Natural killer cell (primary cell): ENCODE data around the gene TTLL7. TPM values are rescaled to one million over a fixed set of nuclear protein-coding genes. Genes with fewer than 3 reads are reported as not detected.

Experiments
- ATAC-seq, 3 donors: fragments of 150-1000 bp in 2 of 3; fragments of 200-7000 bp in 1 of 3; cut with Tn5 transposase; 1 replicate in 1 of 3; 2 replicates in 2 of 3; pipeline ENCODE4 v1.10.0; 2021; ENCODE audit warnings: mild to moderate bottlenecking in 2 of 3, moderate library complexity in 2 of 3
- DNase-seq, 2 donors: peaks; one replicate each; pipeline versions ENCODE4 v3.0.0 to v3.0.0-alpha.2; 2013 to 2021; ENCODE audit warnings: mixed read lengths in 1 of 2
- H3K27ac ChIP-seq: one replicate; pipeline ENCODE4 v1.5.1; 2013; ENCODE audit warnings: mild to moderate bottlenecking, low read length
- H3K27me3 ChIP-seq: one replicate; pipeline ENCODE4 v1.6.1; 2013; ENCODE audit warnings: low read length; ENCODE audit not compliant: control insufficient read depth, insufficient read depth
- H3K36me3 ChIP-seq: one replicate; pipeline ENCODE4 v1.6.1; 2013; ENCODE audit warnings: low read length; ENCODE audit not compliant: control insufficient read depth, insufficient read depth
- H3K4me1 ChIP-seq: one replicate; pipeline ENCODE4 v1.6.1; 2013; ENCODE audit warnings: low read length; ENCODE audit not compliant: control insufficient read depth, insufficient read depth
- H3K4me3 ChIP-seq: one replicate; pipeline ENCODE4 v1.5.1; 2013; ENCODE audit warnings: low read length
- H3K9me3 ChIP-seq: one replicate; pipeline ENCODE4 v1.6.1; 2013; ENCODE audit warnings: low read length; ENCODE audit not compliant: control insufficient read depth, insufficient read depth
- H3K27ac Mint-ChIP-seq, 2 donors: one replicate each; pipeline ENCODE4 v1.8.0; 2022; ENCODE audit warnings: mild to moderate bottlenecking in 2 of 2, mixed read lengths in 2 of 2, moderate library complexity in 1 of 2
- H3K27me3 Mint-ChIP-seq, 2 donors: one replicate each; pipeline ENCODE4 v1.8.0; 2022; ENCODE audit warnings: low read depth in 2 of 2, mixed read lengths in 2 of 2
- H3K36me3 Mint-ChIP-seq: one replicate; pipeline ENCODE4 v1.8.0; 2022; ENCODE audit warnings: mixed read lengths
- H3K4me1 Mint-ChIP-seq, 2 donors: one replicate each; pipeline ENCODE4 v1.8.0; 2022; ENCODE audit warnings: mixed read lengths in 2 of 2
- H3K4me3 Mint-ChIP-seq: one replicate; pipeline ENCODE4 v1.8.0; 2022; ENCODE audit warnings: mild to moderate bottlenecking, moderate library complexity, mixed read lengths
- H3K9me3 Mint-ChIP-seq, 2 donors: one replicate each; pipeline ENCODE4 v1.8.0; 2022; ENCODE audit warnings: mixed read lengths in 2 of 2
- WGBS: methylation state at CpG from one replicate; pipeline ENCODE4 v1.1.7; 2013; ENCODE audit warnings: missing lambda C conversion rate; ENCODE audit not compliant: insufficient coverage; 5-methylcytosine and 5-hydroxymethylcytosine counted together
- intact Hi-C: fragments of 100-400 bp; cut with micrococcal nuclease; formaldehyde crosslinking; loops from one replicate; pipeline ENCODE4 v1.14.2; 2022
- total RNA-seq, 4 donors: library from RNA; stranded (reverse); fragments of 120-200 nt in 1 of 4; gene quantifications; one replicate each; pipeline versions ENCODE4 v1.2.3 to v1.2.4, GENCODE V29; 2013 to 2022
- TF ChIP-seq, protein P1 (sequence below): fragments of 200-600 bp; IDR thresholded peaks from one replicate; pipeline ENCODE4 v1.8.0; 2022; ENCODE audit warnings: antibody characterized with exemption

TTLL7 gene
- total RNA-seq, 3 donors from 2014 or later (not counting 1 experiment from before 2014, with no cell fraction given) = 0.21 to 4.4 (median 0.25) TPM

DNA sequence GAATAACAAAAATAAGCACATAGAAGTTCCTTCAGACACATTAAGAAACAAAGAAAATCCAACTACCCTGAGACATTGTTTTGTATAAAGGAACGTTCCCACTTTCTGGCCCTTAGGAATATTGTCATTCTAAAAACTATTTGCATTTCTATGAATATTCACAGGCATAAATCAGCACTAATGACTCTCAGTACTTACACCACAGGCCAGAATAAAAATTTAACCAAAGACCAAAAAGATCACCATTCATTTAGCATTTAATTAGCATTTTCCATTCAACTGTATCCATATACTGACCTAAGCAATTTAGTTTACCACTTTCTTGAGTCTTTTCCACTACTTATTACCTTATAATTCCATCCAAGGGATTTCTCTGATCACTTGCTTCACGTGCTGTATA, 75.4 kb downstream of the TTLL7 start:
- intact Hi-C loops = no loop called here
- H3K27ac Mint-ChIP-seq = no peak overlapping the region

DNA sequence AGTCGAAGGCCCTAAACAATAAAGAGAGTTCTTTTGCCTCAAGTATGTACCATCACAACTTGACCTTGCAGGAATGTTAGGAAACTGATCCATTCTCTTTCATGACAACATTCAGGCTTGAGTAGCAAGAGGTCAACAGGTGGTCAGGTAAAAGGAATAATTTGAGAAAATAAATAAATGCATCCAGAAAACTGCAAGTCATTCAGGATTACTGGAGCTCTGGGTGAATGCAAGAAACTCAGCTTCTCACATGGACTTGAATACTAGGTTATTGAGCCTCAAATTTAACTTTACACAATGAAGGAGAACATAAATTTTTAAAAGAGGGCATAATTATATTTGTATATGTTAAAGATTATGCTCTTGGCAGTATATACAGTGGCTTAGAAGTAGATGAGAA, 76.5 kb downstream of the TTLL7 start:
- H3K4me3 Mint-ChIP-seq = no peak overlapping the region
- WGBS = no CpG with 5 or more reads among the region's 1 CpG

More for the DNA sequence above, 75.4 kb downstream of the TTLL7 start:
- Mint-ChIP-seq H3K4me1 (no peaks in the 10 kb centered on the region), H3K4me3 (no peak overlapping the region), H3K27me3 (peaks cover 2 to 7% of the 10 kb centered on the region in 2 donors), H3K36me3 (no peaks in the 10 kb centered on the region), H3K9me3 (no peaks in the 10 kb centered on the region)
- no peaks in the 10 kb centered on the region for H3K36me3 ChIP-seq
- H3K9me3 ChIP-seq = no peaks in the 10 kb centered on the region
- no peak for DNase-seq
- TF ChIP-seq, protein P1, sequence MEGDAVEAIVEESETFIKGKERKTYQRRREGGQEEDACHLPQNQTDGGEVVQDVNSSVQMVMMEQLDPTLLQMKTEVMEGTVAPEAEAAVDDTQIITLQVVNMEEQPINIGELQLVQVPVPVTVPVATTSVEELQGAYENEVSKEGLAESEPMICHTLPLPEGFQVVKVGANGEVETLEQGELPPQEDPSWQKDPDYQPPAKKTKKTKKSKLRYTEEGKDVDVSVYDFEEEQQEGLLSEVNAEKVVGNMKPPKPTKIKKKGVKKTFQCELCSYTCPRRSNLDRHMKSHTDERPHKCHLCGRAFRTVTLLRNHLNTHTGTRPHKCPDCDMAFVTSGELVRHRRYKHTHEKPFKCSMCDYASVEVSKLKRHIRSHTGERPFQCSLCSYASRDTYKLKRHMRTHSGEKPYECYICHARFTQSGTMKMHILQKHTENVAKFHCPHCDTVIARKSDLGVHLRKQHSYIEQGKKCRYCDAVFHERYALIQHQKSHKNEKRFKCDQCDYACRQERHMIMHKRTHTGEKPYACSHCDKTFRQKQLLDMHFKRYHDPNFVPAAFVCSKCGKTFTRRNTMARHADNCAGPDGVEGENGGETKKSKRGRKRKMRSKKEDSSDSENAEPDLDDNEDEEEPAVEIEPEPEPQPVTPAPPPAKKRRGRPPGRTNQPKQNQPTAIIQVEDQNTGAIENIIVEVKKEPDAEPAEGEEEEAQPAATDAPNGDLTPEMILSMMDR = no peak
- no peak for ATAC-seq
- WGBS = 78% methylated on average over 2 of the region's 2 CpGs
- no peaks in the 10 kb centered on the region for H3K27me3 ChIP-seq
- H3K27ac ChIP-seq = no peak overlapping the region
- no peak overlapping the region for H3K4me3 ChIP-seq
- H3K4me1 ChIP-seq = no peaks in the 10 kb centered on the region

DNA sequence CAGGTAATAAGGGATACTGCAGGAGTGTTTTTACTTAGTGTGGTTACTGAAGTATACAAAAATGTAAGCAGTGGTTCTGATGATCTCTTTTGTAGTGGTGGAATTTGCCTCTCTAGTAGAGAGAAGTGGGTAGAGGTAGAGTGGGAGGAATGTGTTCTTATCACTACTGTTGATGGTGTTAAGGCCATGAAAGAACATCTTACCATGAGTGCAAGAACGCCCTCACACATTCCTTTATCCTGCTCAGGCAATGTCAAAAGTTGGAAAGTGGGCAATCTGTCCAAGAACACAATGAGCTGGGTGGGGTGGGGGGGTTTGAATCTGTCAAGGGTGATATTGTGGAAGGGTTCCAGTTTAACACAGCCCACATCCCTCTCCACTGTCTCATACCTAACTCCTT, 78.6 kb downstream of the TTLL7 start:
- Mint-ChIP-seq H3K27ac (no peak overlapping the region), H3K9me3 (no peaks in the 10 kb centered on the region), H3K4me3 (no peak overlapping the region), H3K36me3 (no peaks in the 10 kb centered on the region), H3K4me1 (no peaks in the 10 kb centered on the region), H3K27me3 (peaks cover 2 to 7% of the 10 kb centered on the region in 2 donors)
- no peak overlapping the region for H3K4me3 ChIP-seq
- H3K27ac ChIP-seq = no peak overlapping the region
- H3K4me1 ChIP-seq = no peaks in the 10 kb centered on the region
- H3K9me3 ChIP-seq = no peaks in the 10 kb centered on the region
- H3K27me3 ChIP-seq = no peaks in the 10 kb centered on the region
- intact Hi-C loops = no loop called here
- TF ChIP-seq, protein P1 = no peak
- DNase-seq = no peak
- WGBS = no CpG with 5 or more reads among the region's 1 CpG
- H3K36me3 ChIP-seq = no peaks in the 10 kb centered on the region
- no peak for ATAC-seq

More for the DNA sequence above, 76.5 kb downstream of the TTLL7 start:
- no peaks in the 10 kb centered on the region for H3K4me1 ChIP-seq
- ATAC-seq = no peak
- H3K4me3 ChIP-seq = no peak overlapping the region
- Mint-ChIP-seq H3K27ac (no peak overlapping the region), H3K9me3 (no peaks in the 10 kb centered on the region), H3K36me3 (no peaks in the 10 kb centered on the region), H3K4me1 (no peaks in the 10 kb centered on the region), H3K27me3 (peaks cover 2 to 7% of the 10 kb centered on the region in 2 donors)
- no peak overlapping the region for H3K27ac ChIP-seq
- no peaks in the 10 kb centered on the region for H3K9me3 ChIP-seq
- DNase-seq = no peak
- H3K27me3 ChIP-seq = no peaks in the 10 kb centered on the region
- intact Hi-C loops = no loop called here
- H3K36me3 ChIP-seq = no peaks in the 10 kb centered on the region
- TF ChIP-seq, protein P1 = no peak

DNA sequence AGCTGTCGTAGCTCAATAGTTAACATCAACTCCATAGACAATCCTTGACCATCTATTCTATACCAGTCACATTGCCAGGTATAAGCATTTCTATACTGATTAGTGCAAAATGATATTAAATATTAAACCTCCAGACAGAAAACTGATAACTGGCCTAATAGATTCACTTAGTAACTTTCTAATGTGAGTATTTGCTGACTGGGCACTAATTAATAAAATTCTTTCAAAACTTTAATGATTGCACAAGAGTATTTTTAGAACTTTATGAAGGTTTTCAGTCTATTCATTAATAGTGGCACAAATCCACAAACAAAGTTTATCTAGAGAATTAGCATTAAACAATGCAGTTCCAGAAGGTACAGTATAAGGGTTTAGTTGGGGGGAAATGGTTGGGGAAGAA, 79.1 kb downstream of the TTLL7 start:
- H3K27ac Mint-ChIP-seq = no peak overlapping the region
- DNase-seq (no peak), ATAC-seq (no peak)
- Histone ChIP-seq H3K4me1 (no peaks in the 10 kb centered on the region), H3K27me3 (no peaks in the 10 kb centered on the region), H3K36me3 (no peaks in the 10 kb centered on the region), H3K4me3 (no peak overlapping the region), H3K9me3 (no peaks in the 10 kb centered on the region), H3K27ac (no peak overlapping the region)
- H3K4me1 Mint-ChIP-seq = no peaks in the 10 kb centered on the region
- no peaks in the 10 kb centered on the region for H3K9me3 Mint-ChIP-seq
- no peaks in the 10 kb centered on the region for H3K36me3 Mint-ChIP-seq
- TF ChIP-seq, protein P1 = no peak
- no peak overlapping the region for H3K4me3 Mint-ChIP-seq
- 80% methylated on average over 1 of the region's 1 CpG for WGBS
- intact Hi-C loops = no loop called here
- peaks cover 2 to 7% of the 10 kb centered on the region in 2 donors for H3K27me3 Mint-ChIP-seq
